ENCODE measurements around the gene ANKRD13A.
"Not testable (repeated sequence)": the region's sequence is repeated elsewhere in the genome, so short reads cannot be mapped to it uniquely, and the experiment has no call there.

Gene ANKRD13A

GRCh38 chr12:110050927-110051326, 51.7 kb downstream of the ANKRD13A start:
- DNase-seq, result no peak

GRCh38 chr12:110055375-110056352, 56.4 kb downstream of the ANKRD13A start:
- DNase-seq, result not testable (repeated sequence)

GRCh38 chr12:110056643-110057042, 57.4 kb downstream of the ANKRD13A start:
- not testable (repeated sequence) for DNase-seq

GRCh38 chr12:110058875-110059615, 59.8 kb downstream of the ANKRD13A start:
- no peak for DNase-seq

DNA sequence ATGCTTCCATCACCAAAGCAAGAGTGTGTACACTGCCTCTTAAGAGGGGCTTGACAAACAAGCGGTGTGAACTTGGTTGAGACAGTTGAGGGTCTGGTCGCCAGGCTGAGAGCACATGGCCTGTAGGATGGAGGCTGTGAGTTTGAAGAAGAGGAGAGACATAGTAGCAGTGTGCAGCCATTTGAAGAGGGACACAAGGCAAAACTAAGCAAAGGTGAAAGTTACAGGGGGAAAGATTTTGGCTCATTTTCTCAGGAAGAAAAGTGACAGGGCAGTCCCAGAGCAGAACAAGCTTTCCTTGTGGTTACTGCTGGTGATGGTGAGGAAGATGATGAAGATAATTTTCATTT, 60.4 kb downstream of the ANKRD13A start:
- no peak for DNase-seq

DNA sequence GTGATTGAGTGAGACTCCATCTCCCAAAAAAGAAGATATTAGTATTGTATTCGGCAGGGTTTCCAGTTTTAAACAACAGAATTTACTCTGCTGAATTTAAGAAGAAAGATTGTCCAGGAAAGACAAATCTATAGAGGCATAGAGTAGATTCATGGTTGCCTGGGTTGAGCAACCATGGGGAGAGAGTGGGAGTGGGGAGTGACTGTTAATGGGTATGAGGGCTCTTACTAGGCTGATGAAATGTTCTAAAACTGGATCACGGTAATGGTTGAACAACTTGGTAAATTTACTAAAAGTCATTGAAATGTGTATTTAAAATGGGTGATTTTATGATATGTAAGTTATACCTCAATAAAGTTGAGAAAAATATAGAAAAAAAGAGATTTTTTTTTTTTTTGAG, 63.0 kb downstream of the ANKRD13A start:
- DNase-seq, result no peak

DNA sequence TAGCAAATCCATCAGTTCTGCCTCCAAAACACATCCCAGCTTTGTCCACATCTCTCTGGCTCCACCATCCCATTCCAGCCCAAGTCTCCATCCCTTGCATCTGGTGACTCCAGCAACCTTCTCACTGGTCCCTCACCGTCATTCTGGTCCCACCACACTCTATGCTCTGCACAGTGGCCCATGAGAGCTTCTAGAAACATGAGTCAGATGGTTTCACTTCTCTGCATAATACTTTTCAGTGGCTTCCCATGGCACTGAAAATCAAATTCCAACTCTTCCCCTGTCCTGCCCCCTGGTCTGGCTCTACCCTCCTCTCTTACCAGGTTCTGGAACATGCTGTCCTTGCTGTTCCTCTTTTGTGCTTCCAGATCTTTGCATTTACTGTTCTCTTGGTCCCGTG, 66.3 kb downstream of the ANKRD13A start:
- no peak for DNase-seq

- DNase-seq, result no peak
Observed at GRCh38 chr12:110067531-110067930, 68.3 kb downstream of the ANKRD13A start.

GRCh38 chr12:110068115-110068514, 68.9 kb downstream of the ANKRD13A start:
- not testable (repeated sequence) for DNase-seq

DNA sequence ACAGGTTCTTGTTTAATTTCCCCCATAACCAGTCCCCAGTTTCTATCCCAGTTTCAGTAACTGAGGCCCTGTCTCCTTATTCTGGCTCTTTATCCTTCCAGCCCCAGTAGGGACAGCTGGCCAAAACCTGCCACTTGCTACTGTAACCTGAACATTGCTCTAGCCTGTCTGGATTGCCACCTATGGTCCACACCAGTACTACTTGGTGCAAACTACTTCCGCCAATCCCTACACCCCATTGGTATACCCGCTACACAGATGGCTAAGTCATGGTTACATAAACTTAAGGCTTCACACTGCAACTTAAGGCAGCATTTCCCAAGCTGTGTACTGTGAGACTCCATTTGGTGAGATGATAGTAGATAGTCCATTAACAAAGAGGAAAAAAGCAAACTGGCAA, 69.4 kb downstream of the ANKRD13A start:
- no peak for DNase-seq

DNA sequence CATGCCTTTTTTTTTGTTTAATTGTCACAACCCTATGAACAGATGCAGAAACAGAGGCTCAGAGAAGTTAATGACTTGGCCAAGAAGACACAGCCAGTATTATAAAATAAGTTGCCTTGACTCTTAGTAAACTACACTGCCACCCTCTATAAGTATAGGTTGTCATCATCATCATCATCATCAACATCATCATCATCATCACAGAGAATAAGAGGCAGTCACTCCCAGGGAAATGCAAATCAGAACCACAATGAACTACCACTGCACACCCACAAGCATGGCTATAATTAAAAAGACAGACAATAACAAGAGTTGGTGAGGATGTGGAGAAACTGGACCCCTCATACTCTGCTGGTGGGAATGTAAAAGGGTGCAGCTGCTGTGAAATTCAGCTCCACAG, 72.3 kb downstream of the ANKRD13A start:
- no peak for DNase-seq

GRCh38 chr12:110071967-110072366, 72.7 kb downstream of the ANKRD13A start:
- DNase-seq, result no peak

- DNase-seq, result not testable (repeated sequence)
Observed at GRCh38 chr12:110072636-110073035, 73.4 kb downstream of the ANKRD13A start.

DNA sequence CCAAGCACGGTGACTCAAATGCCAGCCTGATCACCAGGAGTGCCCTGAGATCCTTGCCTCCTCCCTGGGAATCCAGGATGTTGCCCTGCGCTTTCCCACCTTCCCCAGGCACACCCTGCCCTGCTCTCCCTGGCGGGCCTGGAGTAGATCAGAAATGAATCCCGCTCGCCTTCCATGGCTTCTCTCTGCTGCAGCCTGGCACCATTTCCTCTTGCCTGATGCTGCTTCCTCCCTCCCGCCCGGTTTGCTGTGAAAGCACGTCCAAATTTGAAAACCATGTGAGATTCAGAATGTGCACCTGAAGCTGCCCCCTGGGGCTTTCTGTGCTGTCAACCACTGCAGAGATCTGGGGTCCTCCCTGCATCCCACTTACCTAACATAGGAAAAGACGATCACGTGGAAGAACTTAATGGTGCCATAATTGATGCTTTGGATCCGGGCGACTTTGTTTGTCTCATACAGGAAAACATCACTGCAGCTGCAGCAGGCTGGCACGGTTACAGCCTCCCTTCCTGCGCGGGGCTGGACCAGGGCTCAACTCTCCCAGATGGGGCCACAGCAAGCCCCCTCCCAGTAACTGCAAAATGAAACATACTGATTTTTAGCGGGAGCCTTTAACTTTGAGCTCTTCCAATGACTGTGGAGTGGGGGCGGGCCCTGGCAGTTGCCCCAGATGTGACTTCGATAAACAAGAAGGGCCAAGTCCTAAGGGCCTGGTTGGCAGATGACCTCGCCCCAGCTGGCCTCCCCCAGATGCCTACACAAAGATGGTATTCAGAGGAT, 74.0 kb downstream of the ANKRD13A start:
- DNase-seq, result no peak

DNA sequence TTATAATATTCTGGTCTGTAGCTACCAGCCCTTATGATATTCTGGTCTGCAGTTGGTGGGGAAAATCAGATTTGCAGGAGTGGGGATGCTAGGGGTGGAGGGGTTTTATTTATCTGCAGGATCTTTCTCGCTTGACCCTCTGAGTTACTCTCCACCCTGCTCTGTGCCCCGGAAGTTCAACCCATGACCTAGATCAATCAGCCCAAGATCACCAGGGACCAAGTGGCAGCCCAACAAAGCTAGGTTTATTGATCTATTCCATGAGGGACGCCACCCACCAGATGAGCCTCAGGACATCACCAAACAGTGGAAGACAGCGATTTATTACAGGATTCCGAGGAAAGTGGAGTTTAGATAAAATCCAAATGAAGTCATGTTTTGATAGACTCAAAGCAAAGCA, 74.9 kb downstream of the ANKRD13A start:
- no peak for DNase-seq

DNA sequence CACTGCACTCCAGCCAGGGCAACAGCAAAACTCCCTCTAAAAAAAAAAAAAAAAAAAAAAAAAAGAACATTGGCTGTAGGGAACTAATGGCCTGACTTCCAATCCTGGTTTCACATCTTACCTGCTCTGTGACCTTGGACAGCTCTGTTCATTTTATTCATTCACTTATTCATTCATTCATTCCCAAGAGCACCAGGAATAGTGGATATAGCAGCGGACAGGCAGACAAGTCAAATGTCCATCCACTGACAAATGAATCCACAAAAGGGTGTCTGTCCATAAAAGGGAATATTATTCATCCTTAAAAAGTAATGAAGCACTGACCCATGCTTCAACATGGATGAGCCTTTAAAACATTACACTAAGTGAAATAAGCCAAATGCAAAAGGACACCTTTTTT, 76.7 kb downstream of the ANKRD13A start:
- DNase-seq, result no peak

GRCh38 chr12:110077800-110078199, 78.6 kb downstream of the ANKRD13A start:
- no peak for DNase-seq

DNA sequence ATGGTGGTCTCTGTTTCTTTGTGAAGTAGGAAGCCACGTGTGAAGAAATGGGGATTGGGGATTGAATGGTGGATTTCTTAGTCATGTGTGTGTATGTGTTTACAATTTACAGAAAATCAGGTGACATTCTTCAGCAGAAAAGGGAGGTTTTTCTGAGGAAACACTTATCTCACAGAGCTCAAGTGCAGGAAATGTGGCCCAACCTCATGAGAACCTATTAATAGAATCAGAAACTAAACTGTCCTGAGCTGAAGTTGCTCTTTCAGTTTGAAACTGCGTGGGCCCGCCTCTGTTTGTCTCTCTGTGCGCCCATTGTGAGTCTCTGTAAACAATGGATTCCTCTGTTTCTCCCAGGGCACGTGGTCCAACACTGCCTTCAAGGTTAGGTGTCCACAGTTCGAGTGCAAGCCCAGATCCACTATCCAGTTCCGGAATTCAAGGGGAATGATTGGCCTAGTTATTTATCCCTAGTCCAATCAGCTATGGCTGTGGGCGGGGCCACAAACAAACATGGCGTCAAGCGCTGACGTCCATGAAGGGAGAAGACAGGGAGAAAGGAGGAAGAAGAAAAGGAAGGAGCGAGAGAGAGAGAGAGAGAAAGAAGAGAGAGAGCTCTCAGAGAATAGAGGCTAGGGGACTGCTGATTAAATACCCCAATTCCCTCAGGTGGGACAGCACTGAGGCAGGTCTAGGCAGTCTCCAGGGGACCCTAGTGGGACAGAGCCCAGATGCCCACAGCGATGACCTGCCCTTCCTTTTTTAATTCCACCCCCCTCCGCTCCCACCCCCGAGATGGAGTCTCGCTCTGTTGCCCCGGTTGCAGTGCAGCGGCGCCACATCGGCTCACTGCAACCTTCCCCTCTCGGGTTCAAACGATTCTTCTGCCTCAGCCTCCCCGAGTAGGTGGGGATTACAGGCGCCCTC, 80.5 kb downstream of the ANKRD13A start:
- DNase-seq, result no peak

GRCh38 chr12:110080410-110080809, 81.2 kb downstream of the ANKRD13A start:
- no peak for DNase-seq

- no peak for DNase-seq
Observed at GRCh38 chr12:110084314-110085015, 85.2 kb downstream of the ANKRD13A start.

GRCh38 chr12:110088216-110088615, 89.0 kb downstream of the ANKRD13A start:
- DNase-seq, result not testable (repeated sequence)
